Anterior cingulate cortex (tissue), 58 donors: ENCODE results near the gene COL6A5.
"Not testable (repeated sequence)": the region's sequence is repeated elsewhere in the genome, so short reads cannot be mapped to it uniquely, and the experiment has no call there.

Source experiments
- DNase-seq, 58 donors: peaks; one replicate each; lab custom pipeline; 2025; lab: John Stamatoyannopoulos, UW

The COL6A5 gene

DNA sequence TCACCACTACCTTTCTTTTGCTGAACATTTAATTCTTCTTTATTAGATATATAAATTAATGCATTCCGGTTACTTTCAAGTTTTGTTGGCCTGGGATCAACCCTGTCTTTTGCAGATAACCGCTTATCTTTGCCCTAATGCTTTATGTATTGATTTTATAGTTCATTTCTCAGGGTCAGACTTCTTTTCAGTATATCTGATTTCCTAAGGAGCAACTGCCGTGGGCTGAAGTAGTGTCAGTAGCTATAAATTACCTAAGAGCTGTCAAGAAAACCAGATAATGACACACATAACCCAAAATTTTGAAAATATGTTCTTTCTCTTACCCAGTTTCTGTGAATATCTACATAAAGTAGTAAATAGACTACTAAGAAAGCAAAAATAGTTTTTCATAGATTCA, 38.0 kb downstream of the COL6A5 start:
- DNase-seq, result no peak

DNA sequence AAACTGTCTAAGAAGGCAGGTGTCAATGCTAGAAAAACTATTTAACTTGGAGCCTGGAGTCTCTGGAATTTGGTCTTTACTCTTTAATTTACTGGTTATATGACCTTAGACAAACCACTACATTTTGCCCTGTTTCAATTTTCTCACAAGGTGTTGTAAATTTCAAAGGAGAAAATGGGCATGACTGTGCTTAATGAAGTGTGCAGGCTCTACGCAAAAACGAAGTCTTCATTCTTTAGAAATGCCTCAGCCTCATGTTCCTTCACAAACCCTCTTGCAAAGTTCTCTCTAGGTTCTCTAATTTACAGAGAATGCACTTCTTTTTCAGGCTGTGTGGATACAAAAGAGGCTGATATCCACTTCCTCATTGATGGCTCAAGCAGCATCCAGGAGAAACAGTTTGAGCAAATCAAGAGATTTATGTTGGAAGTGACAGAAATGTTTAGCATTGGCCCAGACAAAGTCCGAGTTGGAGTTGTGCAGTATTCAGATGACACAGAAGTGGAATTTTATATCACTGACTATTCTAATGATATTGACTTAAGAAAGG, 39.1 kb downstream of the COL6A5 start:
- no peak for DNase-seq

GRCh38 chr3:130386604-130387263, 41.3 kb downstream of the COL6A5 start:
- DNase-seq, result no peak

- DNase-seq, result no peak
Observed at GRCh38 chr3:130389743-130390478, 44.4 kb downstream of the COL6A5 start.

DNA sequence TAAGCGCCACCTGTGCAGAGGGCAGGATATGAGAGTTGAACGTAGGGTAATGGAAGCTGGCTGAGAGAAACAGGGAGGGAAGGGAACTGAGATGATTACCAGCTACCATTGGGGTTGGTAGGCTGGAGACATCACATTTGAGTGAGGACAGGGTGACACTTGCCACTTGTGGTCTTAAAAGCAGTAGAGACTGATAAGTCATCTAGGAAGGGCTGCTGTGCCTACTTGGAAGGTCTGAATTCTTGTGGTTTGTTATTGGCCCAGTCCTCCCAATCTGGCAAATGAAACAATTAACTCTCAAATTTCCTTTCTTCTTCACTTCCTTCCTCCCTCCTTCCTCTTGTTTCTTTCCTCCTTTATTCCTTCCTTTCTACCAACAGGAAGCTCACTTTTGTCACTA, 46.8 kb downstream of the COL6A5 start:
- no peak for DNase-seq

- no peak for DNase-seq
Observed at GRCh38 chr3:130393594-130393993, 48.1 kb downstream of the COL6A5 start.

GRCh38 chr3:130395331-130395730, 49.9 kb downstream of the COL6A5 start:
- no peak for DNase-seq

DNA sequence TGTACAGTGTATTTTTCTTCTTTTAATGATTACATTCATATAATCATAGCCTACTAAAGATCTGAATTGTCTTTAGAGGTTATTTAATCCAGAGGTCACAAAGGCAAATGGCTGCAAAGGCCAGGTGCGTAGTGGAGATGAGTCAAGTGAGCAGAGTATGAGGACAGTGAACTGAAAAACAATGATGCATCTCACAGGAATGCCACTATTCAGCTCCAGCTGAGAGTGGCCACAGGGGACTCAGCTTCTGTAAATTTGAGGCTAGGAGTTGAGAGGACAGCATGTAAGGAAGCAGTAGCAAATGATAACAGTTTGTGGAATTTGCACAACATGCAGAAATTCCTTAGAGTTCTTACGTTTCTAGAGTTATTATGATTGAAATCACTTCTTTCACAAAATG, 50.4 kb downstream of the COL6A5 start:
- no peak for DNase-seq

DNA sequence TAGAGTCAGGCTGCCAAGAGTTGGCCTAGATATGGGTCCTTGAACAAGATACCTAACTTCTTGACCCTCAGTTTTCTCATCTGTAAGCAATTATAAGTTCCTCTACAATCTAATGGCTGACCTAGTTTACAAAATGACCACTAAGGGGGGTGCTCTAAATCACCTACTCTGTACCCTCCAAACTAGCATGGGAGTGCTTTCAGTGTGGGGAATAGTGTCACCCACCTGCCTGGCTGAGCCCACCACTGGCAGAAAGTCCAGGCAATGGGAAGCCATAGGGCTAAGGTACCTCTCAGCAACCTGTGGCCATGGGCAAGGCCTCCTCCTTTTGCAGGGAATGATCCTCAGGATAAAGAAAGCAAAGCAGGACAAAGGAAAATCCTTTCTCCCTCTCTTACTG, 58.9 kb downstream of the COL6A5 start:
- no peak for DNase-seq

DNA sequence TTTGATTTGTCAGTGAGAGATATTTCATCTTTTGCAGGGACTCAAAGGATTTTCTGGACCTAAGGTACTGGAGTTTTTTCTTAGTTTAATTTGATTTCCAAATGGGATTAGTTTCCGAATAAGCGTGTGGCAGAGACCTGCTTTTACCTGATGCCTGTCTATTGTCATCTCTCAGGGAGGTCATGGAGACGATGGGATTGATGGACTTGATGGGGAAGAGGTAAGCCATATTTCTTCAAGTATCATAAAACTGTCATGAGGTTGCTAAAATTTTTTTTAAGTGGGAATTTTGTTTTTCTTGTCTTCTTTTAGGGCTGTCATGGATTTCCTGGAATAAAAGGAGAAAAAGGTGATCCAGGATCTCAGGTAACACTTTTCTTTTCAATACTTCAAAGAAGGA, 60.5 kb downstream of the COL6A5 start:
- DNase-seq, result no peak

DNA sequence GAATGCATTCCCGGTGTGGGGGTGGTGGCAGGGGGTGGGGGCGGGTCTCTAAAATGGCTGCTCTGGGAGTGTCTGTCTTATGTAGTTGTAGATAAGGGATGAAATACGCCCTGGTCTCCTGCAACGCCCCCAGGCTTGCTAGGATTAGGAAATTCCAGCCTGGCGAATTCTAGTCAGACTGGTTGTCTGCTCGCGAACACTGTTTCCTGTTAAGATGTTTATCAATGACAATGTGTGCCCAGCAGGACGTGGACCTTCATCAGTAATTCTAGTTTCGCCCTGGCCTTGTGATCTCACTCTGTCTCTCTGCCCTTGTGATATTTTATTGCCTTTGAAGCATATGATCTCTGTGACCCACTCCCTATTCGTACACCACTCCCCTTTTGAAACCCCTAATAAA, 62.8 kb downstream of the COL6A5 start:
- not testable (repeated sequence) for DNase-seq

DNA sequence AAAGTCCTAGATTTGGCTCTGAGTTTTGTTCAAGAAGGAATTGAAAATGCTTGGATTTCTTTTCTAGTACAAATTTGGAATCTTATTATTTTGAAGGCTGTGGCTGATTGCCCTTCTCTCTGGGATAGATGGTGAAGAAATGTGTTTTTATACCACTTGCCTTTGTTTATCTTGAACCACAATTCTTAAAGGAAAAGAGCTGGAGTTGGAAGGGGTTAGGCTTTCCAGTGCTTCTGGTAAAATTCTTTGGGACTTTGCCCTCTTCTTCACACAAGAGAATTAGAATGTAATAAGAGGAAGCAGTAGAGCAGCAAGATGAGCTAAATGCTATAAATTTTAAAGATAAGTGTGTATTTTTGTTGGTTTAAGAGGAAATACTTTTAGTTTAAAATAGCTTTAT, 65.8 kb downstream of the COL6A5 start:
- no peak for DNase-seq

GRCh38 chr3:130412991-130413560, 67.6 kb downstream of the COL6A5 start:
- DNase-seq, result no peak

DNA sequence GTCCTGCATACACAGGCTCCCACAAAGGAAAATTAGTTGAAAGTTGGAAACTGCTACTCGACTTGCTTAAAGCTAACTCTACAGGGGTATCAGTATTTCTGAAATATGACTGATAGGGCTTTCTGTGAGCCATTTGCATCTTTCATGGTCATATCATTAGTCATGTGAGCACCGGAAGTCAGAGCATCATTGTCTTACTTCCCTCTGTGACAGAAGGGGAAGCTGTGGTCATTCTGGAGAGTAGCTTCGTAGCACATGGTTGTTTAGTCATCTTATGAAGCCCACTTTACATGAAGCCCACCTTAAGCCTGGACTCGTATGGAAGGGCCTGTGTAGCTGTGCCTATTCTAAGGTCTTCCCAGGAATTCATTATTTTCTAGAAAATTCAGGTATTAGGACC, 69.0 kb downstream of the COL6A5 start:
- no peak for DNase-seq

DNA sequence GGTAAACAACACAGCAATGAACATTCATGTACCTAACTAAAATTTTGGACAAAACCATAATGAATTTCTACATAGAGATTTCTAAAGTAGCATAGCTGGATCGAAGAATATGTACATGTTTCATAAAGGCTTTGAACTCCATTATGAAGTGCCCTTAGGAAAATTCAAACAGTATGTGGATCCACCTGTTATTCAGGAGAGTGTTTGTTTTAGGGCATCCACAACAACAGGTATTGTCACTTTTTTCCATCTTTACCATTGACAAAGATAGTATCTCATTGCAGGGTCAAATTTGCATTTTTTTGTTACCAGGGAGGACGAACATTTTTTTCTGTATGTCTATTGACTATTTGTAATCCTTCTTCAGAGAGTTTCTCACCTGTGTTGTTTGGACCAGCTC, 75.0 kb downstream of the COL6A5 start:
- no peak for DNase-seq

GRCh38 chr3:130423064-130423463, 77.6 kb downstream of the COL6A5 start:
- DNase-seq, result no peak

DNA sequence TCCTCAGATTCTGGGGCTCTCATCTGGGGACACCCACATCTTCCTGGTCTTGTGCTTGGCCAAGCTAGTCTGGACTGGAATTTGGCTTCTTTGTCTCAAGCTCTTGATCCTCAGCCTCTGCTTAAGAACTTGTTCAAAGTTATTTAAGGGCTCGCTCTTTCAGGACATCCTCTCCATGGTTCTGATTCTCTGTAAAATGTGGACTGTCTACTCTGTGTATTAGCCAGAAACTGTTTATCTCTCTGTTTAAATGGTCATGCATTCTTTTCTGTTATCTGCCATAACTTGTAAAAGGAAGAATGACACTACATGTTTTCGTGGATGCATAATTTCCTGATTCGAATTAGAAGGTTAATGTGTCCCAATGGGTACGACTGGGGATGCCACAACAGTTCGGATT, 79.4 kb downstream of the COL6A5 start:
- DNase-seq, result no peak

DNA sequence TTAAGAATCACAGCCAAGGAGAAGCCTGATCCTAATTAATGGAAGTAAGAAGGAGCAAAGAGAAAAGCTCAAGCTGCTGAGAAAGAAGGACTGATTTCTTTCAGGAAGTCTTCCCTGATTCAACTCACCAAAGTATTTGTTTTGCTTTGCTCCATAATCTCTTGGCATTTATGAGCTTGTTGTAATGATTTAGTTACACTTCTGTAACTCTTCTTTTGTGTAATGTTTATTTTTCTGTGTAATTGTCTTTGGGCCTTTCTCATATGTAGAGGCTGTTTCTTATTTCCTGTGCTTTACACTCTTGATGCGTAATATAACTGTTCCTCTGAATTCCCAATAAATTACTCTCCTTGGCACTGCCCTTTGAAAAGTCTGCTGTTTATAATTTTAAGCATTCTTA, 80.0 kb downstream of the COL6A5 start:
- no peak for DNase-seq

GRCh38 chr3:130426206-130426605, 80.7 kb downstream of the COL6A5 start:
- no peak for DNase-seq

- DNase-seq, result no peak
Observed at GRCh38 chr3:130428871-130429712, 83.6 kb downstream of the COL6A5 start.

GRCh38 chr3:130429713-130430023, 84.2 kb downstream of the COL6A5 start:
- DNase-seq, result no peak
